Fibroblast of skin of right quadriceps (primary cell): Measurements from ENCODE around the gene OXNAD1.

ENCODE experiments used
- DNase-seq: peaks from one replicate; pipeline ENCODE4 v3.0.0-alpha.2; 2013

Gene OXNAD1

GRCh38 chr3:16284633-16285032 lies 19.6 kb downstream of the OXNAD1 start:
- no peak for DNase-seq

GRCh38 chr3:16286161-16286560 lies 21.1 kb downstream of the OXNAD1 start:
- no peak for DNase-seq

GRCh38 chr3:16286751-16287543 lies 21.9 kb downstream of the OXNAD1 start:
- no peak for DNase-seq

GRCh38 chr3:16288664-16289063 lies 23.7 kb downstream of the OXNAD1 start:
- no peak for DNase-seq

GRCh38 chr3:16289144-16289889 lies 24.3 kb downstream of the OXNAD1 start:
- DNase-seq: peak; percentile 11

- peak; percentile 50 for DNase-seq
Observed at GRCh38 chr3:16290007-16290826, 25.2 kb downstream of the OXNAD1 start.

GRCh38 chr3:16290827-16291196 lies 25.8 kb downstream of the OXNAD1 start:
- DNase-seq: peak; percentile 55

GRCh38 chr3:16294844-16295243 lies 29.8 kb downstream of the OXNAD1 start:
- no peak for DNase-seq

- DNase-seq: no peak
Observed at GRCh38 chr3:16295298-16295890, 30.4 kb downstream of the OXNAD1 start.

- DNase-seq: no peak
Observed at GRCh38 chr3:16297997-16298885, 33.2 kb downstream of the OXNAD1 start.

GRCh38 chr3:16298891-16299290 lies 33.9 kb downstream of the OXNAD1 start:
- DNase-seq: no peak

- no peak for DNase-seq
Observed at GRCh38 chr3:16299746-16300145, 34.7 kb downstream of the OXNAD1 start.

GRCh38 chr3:16300307-16300706 lies 35.3 kb downstream of the OXNAD1 start:
- no peak for DNase-seq

GRCh38 chr3:16300881-16301359 lies 35.9 kb downstream of the OXNAD1 start:
- DNase-seq: no peak

- no peak for DNase-seq
Observed at GRCh38 chr3:16301507-16301906, 36.5 kb downstream of the OXNAD1 start.

GRCh38 chr3:16302082-16302631 lies 37.1 kb downstream of the OXNAD1 start:
- DNase-seq: no peak

- no peak for DNase-seq
Observed at GRCh38 chr3:16303037-16303575, 38.1 kb downstream of the OXNAD1 start.

GRCh38 chr3:16304061-16305010 lies 39.3 kb downstream of the OXNAD1 start:
- no peak for DNase-seq

GRCh38 chr3:16305111-16305541 lies 40.1 kb downstream of the OXNAD1 start:
- no peak for DNase-seq
